IPS-18c (cell line): ENCODE data around the gene CARS2.

Experiments used
- H3K4me3 ChIP-seq: 2 replicates; pipeline ENCODE4 v1.7.0; 2013; ENCODE audit warnings: low read depth, mild to moderate bottlenecking, low read length, moderate library complexity; ENCODE audit not compliant: insufficient read depth
- H3K9me3 ChIP-seq: one replicate; pipeline ENCODE4 v1.6.1; 2013; ENCODE audit warnings: mild to moderate bottlenecking, low read length, moderate library complexity; ENCODE audit not compliant: control insufficient read depth, insufficient read depth

Gene CARS2

GRCh38 chr13:110592665-110593064 is 113.3 kb downstream of the CARS2 start:
- no peaks in the 10 kb centered on the region for H3K9me3 ChIP-seq
- no peak overlapping the region for H3K4me3 ChIP-seq
